AG10803 (cell line): ENCODE measurements around the gene ADD1.

Source experiments
- DNase-seq: peaks from one replicate; pipeline ENCODE4 v3.0.0; 2010; ENCODE audit warnings: low read depth
- H3K4me3 ChIP-seq: 2 replicates; pipeline ENCODE4 v1.5.1; 2011; ENCODE audit warnings: mild to moderate bottlenecking, low read length, control low read depth
- TF ChIP-seq, protein P1 (sequence below): conservative IDR thresholded peaks from 2 replicates; pipeline ENCODE4 v1.5.1; 2011; ENCODE audit warnings: mild to moderate bottlenecking, low read length, control low read depth, inconsistent platforms

The ADD1 gene

GRCh38 chr4:2938906-2939305 is 95.3 kb downstream of the ADD1 start:
- H3K4me3 ChIP-seq: no peak overlapping the region
- TF ChIP-seq, protein P1, sequence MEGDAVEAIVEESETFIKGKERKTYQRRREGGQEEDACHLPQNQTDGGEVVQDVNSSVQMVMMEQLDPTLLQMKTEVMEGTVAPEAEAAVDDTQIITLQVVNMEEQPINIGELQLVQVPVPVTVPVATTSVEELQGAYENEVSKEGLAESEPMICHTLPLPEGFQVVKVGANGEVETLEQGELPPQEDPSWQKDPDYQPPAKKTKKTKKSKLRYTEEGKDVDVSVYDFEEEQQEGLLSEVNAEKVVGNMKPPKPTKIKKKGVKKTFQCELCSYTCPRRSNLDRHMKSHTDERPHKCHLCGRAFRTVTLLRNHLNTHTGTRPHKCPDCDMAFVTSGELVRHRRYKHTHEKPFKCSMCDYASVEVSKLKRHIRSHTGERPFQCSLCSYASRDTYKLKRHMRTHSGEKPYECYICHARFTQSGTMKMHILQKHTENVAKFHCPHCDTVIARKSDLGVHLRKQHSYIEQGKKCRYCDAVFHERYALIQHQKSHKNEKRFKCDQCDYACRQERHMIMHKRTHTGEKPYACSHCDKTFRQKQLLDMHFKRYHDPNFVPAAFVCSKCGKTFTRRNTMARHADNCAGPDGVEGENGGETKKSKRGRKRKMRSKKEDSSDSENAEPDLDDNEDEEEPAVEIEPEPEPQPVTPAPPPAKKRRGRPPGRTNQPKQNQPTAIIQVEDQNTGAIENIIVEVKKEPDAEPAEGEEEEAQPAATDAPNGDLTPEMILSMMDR: no peak
- no peak for DNase-seq

DNA sequence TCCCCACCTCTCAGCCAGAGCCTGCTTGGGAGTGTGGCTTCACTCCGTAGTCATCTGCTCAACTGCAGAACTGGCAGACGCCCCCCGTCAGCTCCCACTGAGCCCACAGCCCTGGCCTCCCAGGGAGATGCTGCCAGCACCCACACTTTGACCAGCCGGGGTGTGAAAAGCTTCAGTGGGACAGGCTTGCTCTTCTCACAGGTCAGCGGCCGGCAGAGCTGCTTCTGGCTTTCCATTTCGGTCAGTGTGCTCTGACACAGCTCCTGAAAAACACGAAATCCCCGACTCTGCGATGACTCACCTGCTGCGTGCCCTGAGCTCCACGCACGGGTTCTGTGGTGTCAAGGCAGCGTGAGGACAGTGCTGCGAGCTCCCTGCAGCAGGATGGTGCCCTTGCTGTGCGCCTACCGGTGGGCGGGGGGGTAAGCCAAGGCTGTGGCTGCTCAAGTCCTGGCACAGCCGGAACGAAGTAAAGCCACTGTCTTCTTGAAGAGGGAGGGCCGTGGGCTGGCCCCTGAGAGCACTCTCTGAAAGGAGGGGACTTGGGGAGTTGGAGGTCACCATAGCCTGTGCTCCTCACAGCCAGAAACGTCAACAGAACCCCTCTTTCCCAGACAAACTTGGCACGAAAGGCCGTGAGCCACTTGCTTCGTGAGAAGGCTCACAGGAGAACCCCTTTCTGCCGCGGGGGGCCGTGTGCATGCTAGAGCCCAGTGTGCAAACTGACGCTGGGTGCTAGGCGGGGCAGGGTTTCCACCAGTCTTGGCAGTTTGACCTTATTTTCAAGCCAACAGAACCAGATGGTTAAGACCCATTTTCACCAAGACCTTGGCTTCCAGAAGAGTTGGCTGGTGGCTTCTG is 96.0 kb downstream of the ADD1 start:
- no peak for DNase-seq
- TF ChIP-seq, protein P1: no peak

GRCh38 chr4:2940267-2941137 is 96.9 kb downstream of the ADD1 start:
- DNase-seq: no peak

More for the DNA sequence above, 96.0 kb downstream of the ADD1 start:
- no peak overlapping the region for H3K4me3 ChIP-seq

DNA sequence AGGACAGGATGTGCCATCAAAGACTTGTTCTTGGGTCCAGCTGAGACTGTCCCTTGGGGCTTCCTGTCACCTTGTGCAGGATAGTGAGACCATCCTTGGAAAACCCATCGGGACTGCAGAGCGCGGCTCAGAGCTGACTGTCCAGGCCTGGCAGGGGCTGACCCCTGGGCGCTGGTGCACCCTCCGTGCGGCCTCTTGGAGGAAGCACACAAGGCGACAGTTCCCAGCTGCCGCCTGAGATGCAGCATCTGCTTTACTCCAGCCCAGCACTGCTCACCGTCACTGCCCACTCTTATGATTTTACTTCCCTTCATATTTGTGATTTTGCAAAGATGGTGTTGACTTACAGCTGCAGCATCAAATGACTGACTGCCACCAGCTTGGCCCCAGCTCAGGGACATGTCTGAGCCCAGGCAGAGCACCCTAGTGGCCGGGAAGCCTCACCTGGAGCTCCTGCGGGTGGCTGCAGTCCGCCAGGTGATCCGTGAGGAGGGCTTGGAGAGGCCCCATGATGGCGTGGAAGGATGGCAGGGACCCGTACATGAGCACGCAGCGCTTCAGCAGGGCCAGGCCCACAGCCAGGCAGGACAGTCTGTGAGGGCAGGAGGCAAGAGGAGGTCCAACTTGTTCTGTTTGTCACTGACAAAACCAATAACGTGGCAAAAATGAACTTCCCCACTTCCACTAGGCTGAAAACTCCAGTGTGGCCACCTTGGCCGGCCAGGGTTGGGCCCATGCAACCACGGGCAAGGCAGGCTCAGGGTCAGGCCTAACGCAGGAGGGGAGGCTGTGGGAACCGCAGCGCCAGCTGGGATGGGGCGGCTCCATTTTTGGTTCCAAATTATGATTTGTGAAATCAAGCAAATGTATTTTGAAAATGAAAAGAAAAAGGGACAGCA is 97.7 kb downstream of the ADD1 start:
- DNase-seq: no peak
- TF ChIP-seq, protein P1: no peak
- no peak overlapping the region for H3K4me3 ChIP-seq

More at GRCh38 chr4:2940267-2941137, 96.9 kb downstream of the ADD1 start:
- TF ChIP-seq, protein P1: no peak
- H3K4me3 ChIP-seq: no peak overlapping the region

DNA sequence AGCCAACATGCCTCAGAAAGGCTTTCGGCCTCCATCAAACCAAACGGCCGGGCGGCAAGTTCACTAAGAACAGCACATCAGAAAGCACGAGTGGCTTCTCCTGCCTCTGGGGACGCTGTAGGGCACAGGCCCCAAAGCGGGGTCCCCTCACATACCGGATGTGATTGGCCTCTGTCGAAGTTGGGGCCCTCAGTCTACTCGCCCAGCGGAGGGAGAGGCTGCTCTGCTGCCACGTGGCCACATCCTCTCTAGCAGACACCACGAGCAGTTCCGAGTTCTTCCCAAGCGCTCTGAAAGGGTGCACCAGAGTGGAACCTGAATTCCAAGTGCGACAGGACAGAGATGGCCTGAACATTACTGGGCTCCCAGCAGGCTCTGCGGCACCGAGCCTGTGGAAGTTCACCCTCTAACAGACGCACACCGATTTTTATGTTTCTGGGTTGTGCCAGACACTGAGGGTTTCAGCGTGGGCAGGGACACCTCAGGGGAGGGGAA is 98.4 kb downstream of the ADD1 start:
- no peak overlapping the region for H3K4me3 ChIP-seq
- TF ChIP-seq, protein P1: no peak
- DNase-seq: no peak

- no peak overlapping the region for H3K4me3 ChIP-seq
- TF ChIP-seq, protein P1: no peak
- no peak for DNase-seq
These were observed 99.1 kb downstream of the ADD1 start for GRCh38 chr4:2942532-2943363.
